HG03378 (cell line): ENCODE measurements around the gene HDAC9.
A peak's percentile ranks its signal among the peaks of the same experiment; 100 is the strongest.

Experiments
- ATAC-seq: cut with Tn5 transposase; IDR thresholded peaks from one replicate; pipeline ENCODE4 v1.9.1; 2021; ENCODE audit warnings: mild to moderate bottlenecking, moderate library complexity; ENCODE audit not compliant: unreplicated experiment

HDAC9 gene

DNA sequence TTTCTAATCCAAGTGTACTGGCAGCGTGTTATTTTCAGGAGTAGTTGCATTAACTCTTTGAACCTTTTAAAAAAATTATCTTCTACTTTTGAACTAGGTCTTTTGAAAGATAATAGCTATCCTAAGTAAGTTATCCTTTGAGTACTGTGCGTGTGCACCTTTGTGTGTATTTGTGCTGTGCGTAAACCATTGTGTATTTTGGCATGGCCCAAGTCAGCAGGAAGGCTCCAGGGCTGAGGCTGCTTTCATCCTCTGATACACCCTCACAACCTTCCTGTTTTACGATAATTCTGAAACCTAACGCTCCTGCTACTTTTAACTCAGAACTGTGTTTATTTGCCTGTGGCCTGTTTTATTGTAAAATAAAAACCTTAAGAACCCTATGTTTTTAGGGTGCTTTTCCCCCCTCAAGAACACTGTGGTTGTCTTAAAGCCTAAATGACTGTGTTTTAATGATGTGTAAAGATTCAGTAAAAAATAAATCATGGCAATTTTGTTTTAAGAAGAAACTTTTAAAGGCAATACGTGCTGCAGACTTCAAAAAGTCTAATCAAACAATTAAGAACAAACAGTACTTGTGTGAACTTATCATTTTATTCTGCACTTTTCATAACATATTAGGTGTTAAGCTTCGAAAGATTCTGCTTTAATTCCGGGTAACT, 57.5 kb downstream of the HDAC9 start:
- ATAC-seq: no peak

- no peak for ATAC-seq
Observed at GRCh38 chr7:18553605-18554003, 58.1 kb downstream of the HDAC9 start.

DNA sequence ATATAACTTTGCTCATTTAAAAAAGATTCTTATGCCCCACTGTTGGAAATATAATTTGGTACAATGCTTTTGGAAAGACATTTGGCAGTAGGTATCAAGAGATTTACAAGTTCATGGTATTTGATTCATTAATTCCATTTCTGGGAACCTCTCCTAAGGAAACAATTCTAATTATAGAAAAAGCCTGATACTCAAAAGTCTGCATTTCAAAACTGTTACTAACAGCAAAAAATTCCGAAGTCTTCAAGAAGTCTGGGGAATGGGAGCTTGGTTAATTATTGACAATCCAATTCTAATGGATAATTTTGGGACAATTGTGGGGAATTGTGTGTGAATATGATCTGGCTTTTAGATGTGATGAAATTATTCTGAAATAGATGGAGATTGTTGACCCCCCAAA, 59.6 kb downstream of the HDAC9 start:
- ATAC-seq: no peak

DNA sequence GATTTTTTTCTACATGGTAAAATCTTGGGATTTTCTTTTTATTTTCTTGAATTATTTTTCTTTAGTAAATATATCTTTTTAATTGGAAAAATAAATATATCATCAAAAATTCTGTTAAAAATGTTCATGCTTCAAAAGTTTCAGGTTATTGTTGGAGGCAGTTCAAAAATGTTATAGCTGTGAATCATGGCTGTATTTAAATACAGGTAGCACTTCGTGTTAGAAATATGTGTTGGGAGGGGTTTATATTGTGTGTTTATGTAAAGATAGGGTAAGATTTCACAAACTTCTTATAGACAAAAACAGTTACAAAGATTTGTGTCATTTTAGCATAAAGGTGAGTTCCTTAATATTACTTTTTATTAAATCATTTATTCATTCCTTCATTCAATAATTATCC, 60.4 kb downstream of the HDAC9 start:
- ATAC-seq: no peak

GRCh38 chr7:18558503-18558902, 63.0 kb downstream of the HDAC9 start:
- ATAC-seq: no peak

- ATAC-seq: no peak
Observed at GRCh38 chr7:18558910-18559309, 63.4 kb downstream of the HDAC9 start.

- no peak for ATAC-seq
Observed at GRCh38 chr7:18559756-18560155, 64.2 kb downstream of the HDAC9 start.

DNA sequence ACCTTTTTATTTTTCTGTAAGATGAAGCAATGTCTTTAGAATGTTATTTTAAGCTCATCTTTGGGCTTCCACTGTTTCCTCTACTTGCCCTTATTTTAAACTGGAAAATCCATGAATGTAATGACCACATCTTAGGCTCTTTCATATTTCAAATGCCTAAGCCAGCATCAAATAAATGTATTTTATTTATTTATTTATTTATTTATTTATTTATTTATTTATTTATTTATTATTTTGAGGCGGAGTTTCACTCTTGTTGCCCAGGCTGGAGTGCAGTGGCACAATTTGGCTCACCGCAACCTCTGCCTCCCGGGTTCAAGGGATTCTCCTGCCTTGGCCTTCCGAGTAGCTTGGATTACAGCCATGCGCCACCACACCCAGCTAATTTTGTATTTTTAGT, 69.2 kb downstream of the HDAC9 start:
- no peak for ATAC-seq

DNA sequence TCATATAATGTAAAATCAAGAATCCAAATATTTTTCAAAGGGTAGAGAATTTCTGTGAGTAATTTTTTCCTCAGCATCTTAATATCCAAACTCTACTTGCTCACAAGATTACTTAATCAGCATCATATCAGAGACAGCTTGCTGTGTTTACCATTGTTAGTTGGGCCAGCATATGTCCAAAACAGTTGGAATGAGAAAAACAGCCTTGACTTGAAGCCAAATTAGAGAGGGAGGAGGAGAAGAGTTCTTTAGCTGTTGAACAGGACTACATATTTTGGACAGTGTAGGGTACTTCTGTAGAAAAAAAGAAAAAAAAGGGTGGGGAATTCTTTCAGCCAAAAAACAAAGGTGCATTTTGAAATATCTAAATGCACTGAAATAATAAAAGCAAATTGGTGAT, 69.8 kb downstream of the HDAC9 start:
- no peak for ATAC-seq

GRCh38 chr7:18566205-18566604, 70.7 kb downstream of the HDAC9 start:
- no peak for ATAC-seq

- peak; percentile 98 for ATAC-seq
Observed at GRCh38 chr7:18566829-18567228, 71.3 kb downstream of the HDAC9 start.

DNA sequence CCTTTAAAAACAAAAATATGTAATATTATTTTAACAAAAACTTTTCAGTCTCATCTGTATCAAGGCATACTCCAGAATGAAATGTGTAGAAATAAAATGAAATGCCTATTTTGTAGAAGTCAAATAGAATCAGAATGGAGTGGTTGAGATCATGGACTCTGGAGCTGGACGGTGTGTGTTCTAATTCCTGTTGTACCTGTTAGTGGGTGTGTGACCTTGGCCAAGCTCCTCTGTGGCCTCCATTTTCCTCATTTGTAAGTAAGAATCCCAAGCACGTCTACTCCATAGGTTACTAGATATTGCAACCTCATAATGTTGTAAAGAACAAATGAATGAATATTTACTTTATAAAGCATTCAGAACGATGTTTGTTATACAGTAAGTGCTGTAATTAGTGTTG, 74.9 kb downstream of the HDAC9 start:
- ATAC-seq: no peak

DNA sequence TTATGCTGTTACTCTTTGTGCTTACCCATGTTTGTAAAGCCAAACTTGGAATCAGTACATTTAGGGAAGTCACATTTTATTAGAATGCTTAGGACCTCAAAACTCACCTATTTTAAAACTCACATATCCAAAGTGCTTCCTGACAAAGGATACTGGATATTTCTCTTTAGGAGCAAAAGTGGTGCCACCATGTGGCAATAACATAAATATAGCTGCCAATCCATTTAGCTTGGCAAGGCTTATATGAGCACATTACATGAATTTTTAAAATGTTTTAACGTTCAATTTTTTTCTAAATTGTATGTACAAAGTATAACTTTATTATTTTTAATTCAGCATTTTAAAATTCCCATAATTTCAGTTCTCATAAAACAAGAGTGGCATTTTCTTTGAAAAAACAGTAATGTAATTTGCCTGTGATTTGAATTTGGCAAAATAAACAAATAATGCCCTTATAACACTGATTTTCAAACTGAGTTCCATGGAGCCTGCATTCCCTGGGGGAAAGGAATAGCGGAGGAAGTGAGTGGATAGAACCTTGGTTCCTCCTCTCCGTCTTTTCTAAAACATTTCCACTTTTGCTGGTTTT, 75.4 kb downstream of the HDAC9 start:
- ATAC-seq: no peak

GRCh38 chr7:18572154-18572553, 76.6 kb downstream of the HDAC9 start:
- ATAC-seq: no peak

DNA sequence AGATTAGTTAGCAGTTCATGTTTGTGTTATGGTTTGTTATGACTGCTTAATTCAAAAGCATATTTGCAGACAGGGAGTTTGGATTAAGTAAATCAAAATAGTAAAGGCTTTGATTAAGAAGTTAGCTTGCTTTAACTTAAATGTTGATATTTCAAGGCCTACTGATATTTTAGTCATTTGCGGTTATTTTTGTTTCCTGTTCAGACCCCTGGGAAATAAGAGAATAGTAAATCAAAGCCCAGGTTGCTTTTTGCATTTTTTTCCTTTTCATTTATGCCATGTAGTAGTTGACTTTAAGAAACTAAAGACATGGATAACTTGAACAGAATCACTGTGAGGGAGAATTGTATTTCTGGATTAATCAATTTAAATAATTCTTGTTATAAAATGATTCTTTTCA, 77.3 kb downstream of the HDAC9 start:
- ATAC-seq: no peak

GRCh38 chr7:18573410-18574234, 78.1 kb downstream of the HDAC9 start:
- ATAC-seq: no peak

- no peak for ATAC-seq
Observed at GRCh38 chr7:18574235-18574540, 78.6 kb downstream of the HDAC9 start.

GRCh38 chr7:18574676-18575075, 79.1 kb downstream of the HDAC9 start:
- ATAC-seq: no peak

GRCh38 chr7:18575622-18576572, 80.3 kb downstream of the HDAC9 start:
- ATAC-seq: no peak

GRCh38 chr7:18577096-18577771, 81.7 kb downstream of the HDAC9 start:
- ATAC-seq: no peak

GRCh38 chr7:18579698-18580097, 84.1 kb downstream of the HDAC9 start:
- ATAC-seq: no peak
